IMR-90 (cell line): Measurements from ENCODE around the gene AHNAK. TPM values are rescaled to one million over a fixed set of nuclear protein-coding genes. Genes with fewer than 3 reads are reported as not detected.
A peak's percentile ranks its signal among the peaks of the same experiment; 100 is the strongest.
"Not testable (repeated sequence)": the region's sequence is repeated elsewhere in the genome, so short reads cannot be mapped to it uniquely, and the experiment has no call there.

Source experiments
- ATAC-seq: fragments of 200-7000 bp; cut with Tn5 transposase; 2 replicates; pipeline ENCODE4 v1.9.1; 2020; ENCODE audit warnings: low read depth, mild to moderate bottlenecking, moderate library complexity
- BruUV-seq: library from RNA; stranded (reverse); fragments of 400-500 nt; replicated peaks from 2 replicates; lab custom pipeline; 2021; lab: Mats Ljungman, UMichigan
- CTCF ChIA-PET: fragments of 300-600 bp; formaldehyde crosslinking; extraction: SDS; loops from one replicate; lab custom pipeline; 2021; ENCODE audit warnings: antibody characterized with exemption; lab: Yijun Ruan, JAX
- POLR2A ChIA-PET: fragments of 300-600 bp; sonication (Branson Sonifier 250); formaldehyde crosslinking; loops from one replicate; lab custom pipeline; 2022; ENCODE audit warnings: antibody characterized with exemption; ENCODE audit not compliant: unreplicated experiment; lab: Charles Lee
- DNase-seq: peaks from one replicate; pipeline ENCODE4 v3.0.0; 2013
- H2AFZ ChIP-seq: replicated peaks from 2 replicates; pipeline ENCODE3; 2013; ENCODE audit warnings: low read length, mild to moderate bottlenecking; ENCODE audit not compliant: poor library complexity
- H2AK5ac ChIP-seq: 2 replicates; pipeline ENCODE4 v1.6.1; 2013; ENCODE audit warnings: low read depth, low read length, inconsistent platforms
- H2AK9ac ChIP-seq: replicated peaks from 2 replicates; pipeline ENCODE3; 2013; ENCODE audit warnings: mild to moderate bottlenecking, low read depth, low read length, moderate library complexity; ENCODE audit not compliant: poor library complexity
- H2BK120ac ChIP-seq: 2 replicates; pipeline ENCODE4 v1.6.1; 2013; ENCODE audit warnings: low read depth, low read length, inconsistent platforms
- H2BK15ac ChIP-seq: 3 replicates; pipeline ENCODE4 v1.6.1; 2013; ENCODE audit warnings: low read depth, low read length, inconsistent platforms
- H2BK20ac ChIP-seq: 2 replicates; pipeline ENCODE4 v1.6.1; 2013; ENCODE audit warnings: low read depth, mild to moderate bottlenecking, inconsistent platforms, low read length, moderate library complexity
- H2BK5ac ChIP-seq: 2 replicates; pipeline ENCODE4 v1.6.1; 2013; ENCODE audit warnings: mild to moderate bottlenecking, low read depth, low read length, inconsistent platforms; ENCODE audit not compliant: poor library complexity, severe bottlenecking
- H3K14ac ChIP-seq: replicated peaks from 2 replicates; pipeline ENCODE4 v1.6.1; 2013; ENCODE audit warnings: low read depth, low read length, inconsistent platforms
- H3K18ac ChIP-seq: 2 replicates; pipeline ENCODE4 v1.6.1; 2013; ENCODE audit warnings: low read depth, low read length, control low read depth
- H3K23ac ChIP-seq: 2 replicates; pipeline ENCODE4 v1.6.1; 2013; ENCODE audit warnings: low read depth, low read length, inconsistent platforms
- H3K27ac ChIP-seq: 2 replicates; pipeline ENCODE4 v1.5.1; 2013; ENCODE audit warnings: mild to moderate bottlenecking, control low read depth, low read length; ENCODE audit not compliant: insufficient read depth
- H3K27me3 ChIP-seq: 2 replicates; pipeline ENCODE4 v1.6.1; 2013; ENCODE audit warnings: low read length; ENCODE audit not compliant: control insufficient read depth, insufficient read depth
- H3K36me3 ChIP-seq: 2 replicates; pipeline ENCODE4 v1.6.1; 2013; ENCODE audit warnings: low read length, mixed read lengths; ENCODE audit not compliant: control insufficient read depth, insufficient read depth
- H3K4ac ChIP-seq: 2 replicates; pipeline ENCODE4 v1.6.1; 2013; ENCODE audit warnings: low read depth, low read length, inconsistent platforms
- H3K4me1 ChIP-seq: 2 replicates; pipeline ENCODE4 v1.6.1; 2013; ENCODE audit warnings: low read length, mixed read lengths; ENCODE audit not compliant: control insufficient read depth, insufficient read depth
- H3K4me2 ChIP-seq: 2 replicates; pipeline ENCODE4 v1.6.1; 2013; ENCODE audit warnings: low read depth, mild to moderate bottlenecking, control low read depth, low read length, moderate library complexity
- H3K4me3 ChIP-seq: 2 replicates; pipeline ENCODE4 v1.5.1; 2013; ENCODE audit warnings: low read depth, mild to moderate bottlenecking, control low read depth, low read length, moderate library complexity; ENCODE audit not compliant: insufficient read depth
- H3K56ac ChIP-seq: 2 replicates; pipeline ENCODE4 v1.6.1; 2013; ENCODE audit warnings: low read length, inconsistent platforms; ENCODE audit not compliant: insufficient read depth; ENCODE audit errors: extremely low read depth
- H3K79me1 ChIP-seq, 2 experiments: 2 replicates each; pipeline ENCODE4 v1.6.1; 2013; ENCODE audit warnings: low read length in 2 of 2, inconsistent platforms in 1 of 2, low read depth in 1 of 2
- H3K9ac ChIP-seq: 2 replicates; pipeline ENCODE4 v1.6.1; 2013; ENCODE audit warnings: low read depth, low read length, control low read depth
- H3K9me1 ChIP-seq: 2 replicates; pipeline ENCODE4 v1.6.1; 2013; ENCODE audit warnings: low read length, inconsistent platforms; ENCODE audit not compliant: insufficient read depth
- H3K9me3 ChIP-seq: 2 replicates; pipeline ENCODE4 v1.6.1; 2013; ENCODE audit warnings: low read length; ENCODE audit not compliant: control insufficient read depth, insufficient read depth
- H4K20me1 ChIP-seq: 2 replicates; pipeline ENCODE4 v1.6.1; 2013; ENCODE audit warnings: low read length, inconsistent platforms; ENCODE audit not compliant: insufficient read depth
- H4K5ac ChIP-seq: 2 replicates; pipeline ENCODE4 v1.6.1; 2013; ENCODE audit warnings: mild to moderate bottlenecking, low read depth, low read length, control low read depth
- H4K8ac ChIP-seq, 2 experiments: 2 replicates each; pipeline ENCODE4 v1.6.1; 2013; ENCODE audit warnings: low read depth in 2 of 2, low read length in 2 of 2, control low read depth in 1 of 2, inconsistent platforms in 1 of 2
- H4K91ac ChIP-seq: 2 replicates; pipeline ENCODE4 v1.6.1; 2013; ENCODE audit warnings: low read depth, low read length, inconsistent platforms; ENCODE audit not compliant: insufficient read depth
- WGBS, 2 experiments: methylation state at CpG; one replicate each; pipeline versions ENCODE4 v1.1.5 to v1.1.7; 2013; ENCODE audit warnings: missing lambda C conversion rate in 2 of 2; ENCODE audit not compliant: insufficient read length in 1 of 2; ENCODE audit errors: extremely low coverage in 2 of 2; 5-methylcytosine and 5-hydroxymethylcytosine counted together
- dilution Hi-C: fragments of 300-500 bp; cut with HindIII; formaldehyde crosslinking; loops from one replicate; pipeline ENCODE4 v1.14.3; 2018; ENCODE audit warnings: low sequenced_read_pairs; ENCODE audit not compliant: unreplicated experiment
- in situ Hi-C: fragments of 300-500 bp; cut with MboI; formaldehyde crosslinking; loops from 3 replicates; pipeline ENCODE4 v1.14.3; 2019; ENCODE audit warnings: low sequenced_read_pairs, inconsistent platforms, mixed read lengths
- intact Hi-C: fragments of 100-400 bp; cut with micrococcal nuclease; formaldehyde crosslinking; loops from 2 replicates; pipeline ENCODE4 v1.10.0; 2022
- polyA plus RNA-seq, 3 experiments: library from polyadenylated mRNA; depleted of rRNA; stranded (reverse); fragments of >200 nt; gene quantifications; 2 replicates each; pipeline ENCODE4 v1.2.3, GENCODE V29; 2012; ENCODE audit warnings: low replicate concordance in 1 of 3
- total RNA-seq: library from RNA; depleted of rRNA; stranded (reverse); fragments of >200 nt; gene quantifications from 2 replicates; pipeline ENCODE4 v1.2.3, GENCODE V29; 2012

Gene AHNAK
- total and polyA plus RNA-seq, 2 of the 4 experiments (the other 2 are of a cell fraction): 95.1 to 695 TPM

DNA sequence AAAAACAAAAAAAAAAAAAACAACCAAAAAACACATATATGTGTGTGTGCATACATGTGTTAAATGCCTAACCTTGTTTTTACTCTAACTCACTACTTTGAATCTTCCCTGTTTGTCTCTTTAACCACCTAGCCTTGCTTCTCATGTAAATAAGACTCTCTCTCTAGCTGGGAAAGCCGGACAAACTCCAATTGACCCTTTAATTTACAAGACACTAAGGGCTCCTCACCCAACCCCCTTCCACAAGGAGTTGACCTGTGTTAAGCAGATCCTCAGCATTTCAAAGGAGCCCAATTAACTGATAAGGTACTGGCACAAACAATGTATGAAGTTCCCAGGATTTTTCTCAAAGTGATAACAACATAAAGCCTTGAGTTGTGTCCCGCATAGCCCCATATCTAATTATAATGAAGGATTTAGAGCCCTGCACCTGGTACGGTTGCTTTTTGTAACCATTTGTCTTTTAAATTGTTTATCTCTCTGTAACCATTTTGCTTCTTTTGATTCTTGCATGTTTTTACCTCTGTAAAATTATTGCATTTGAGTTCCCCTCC lies 15.1 kb upstream of the AHNAK start:
- H2BK15ac ChIP-seq, H2AK5ac ChIP-seq, H3K4me1 ChIP-seq, ATAC-seq, H3K9ac ChIP-seq, dilution Hi-C loops, H3K14ac ChIP-seq, H3K4me3 ChIP-seq, H2BK20ac ChIP-seq, DNase-seq, H2AFZ ChIP-seq, H3K23ac ChIP-seq, H3K4me2 ChIP-seq, H4K8ac ChIP-seq, H4K5ac ChIP-seq, H4K91ac ChIP-seq, in situ Hi-C loops, intact Hi-C loops, H2BK120ac ChIP-seq, H3K4ac ChIP-seq, BruUV-seq, H3K27me3 ChIP-seq, H3K9me3 ChIP-seq, H3K18ac ChIP-seq, H2AK9ac ChIP-seq, H3K56ac ChIP-seq, H3K9me1 ChIP-seq: not testable (repeated sequence)
- peaks cover 45% of the 10 kb centered on the region for H3K36me3 ChIP-seq
- WGBS, 2 experiments: no CpG with 5 or more reads among the region's 3 CpGs
- ChIA-PET POLR2A (interaction anchor here (0.6 kb wide), 1 partner anchor 9 kb away, joined by 3 read pairs; no protein-coding TSS in a partner anchor), CTCF (interaction anchor here (1.8 kb wide), 1 partner anchor 161 kb away, joined by 8 read pairs; no protein-coding TSS in a partner anchor)
- peaks cover 42% of the 10 kb centered on the region for H4K20me1 ChIP-seq
- H3K79me1 ChIP-seq: peaks cover 17 to 35% of the 10 kb centered on the region in 2 experiments
- H2BK5ac ChIP-seq: peak overlapping the region; percentile 35
- peak overlapping the region; percentile 36; the same call in 1 of the 2 replicates for H3K27ac ChIP-seq
